Right atrium auricular region (tissue), 2 donors: ENCODE results near the gene C2CD3. TPM values are rescaled to one million over a fixed set of nuclear protein-coding genes. Genes with fewer than 3 reads are reported as not detected.

Source experiments
- DNase-seq: peaks from one replicate; pipeline ENCODE4 v3.0.0-alpha.2; 2019; ENCODE audit warnings: low spot score
- H3K27ac ChIP-seq, 2 donors: fragments of 200-600 bp; sonication (generic); 1 replicate in 1 of 2; 2 replicates in 1 of 2; pipeline ENCODE4 v1.5.1; 2016 to 2019
- H3K27me3 ChIP-seq, 2 donors: fragments of 200-600 bp; sonication (generic); one replicate each; pipeline versions ENCODE4 v1.5.1 to v1.6.0; 2017 to 2019
- H3K36me3 ChIP-seq: fragments of 200-600 bp; sonication (generic); one replicate; pipeline ENCODE4 v1.5.1; 2016
- H3K4me1 ChIP-seq, 2 donors: fragments of 200-600 bp; sonication (generic); one replicate each; pipeline versions ENCODE4 v1.5.1 to v1.6.0; 2017 to 2019
- H3K4me3 ChIP-seq, 2 donors: fragments of 200-600 bp; sonication (generic); 1 replicate in 1 of 2; 2 replicates in 1 of 2; pipeline ENCODE4 v1.5.1; 2017 to 2019; ENCODE audit warnings: mild to moderate bottlenecking in 1 of 2, moderate library complexity in 1 of 2
- H3K9me3 ChIP-seq, 2 donors: fragments of 200-600 bp; sonication (generic); one replicate each; pipeline ENCODE4 v1.5.1; 2019
- total RNA-seq, 2 donors: library from RNA; depleted of rRNA; stranded (reverse); fragments of >200 nt; gene quantifications; one replicate each; pipeline ENCODE4 v1.1.0, GENCODE V29; 2016
- TF ChIP-seq, protein P1 (sequence below), 2 donors: fragments of 200-600 bp; sonication (generic); IDR thresholded peaks; one replicate each; pipeline ENCODE4 v1.5.1; 2019; ENCODE audit warnings: antibody characterized with exemption in 2 of 2

The C2CD3 gene
- total RNA-seq, 2 donors from 2014 or later: 15.0 to 15.4 TPM

DNA sequence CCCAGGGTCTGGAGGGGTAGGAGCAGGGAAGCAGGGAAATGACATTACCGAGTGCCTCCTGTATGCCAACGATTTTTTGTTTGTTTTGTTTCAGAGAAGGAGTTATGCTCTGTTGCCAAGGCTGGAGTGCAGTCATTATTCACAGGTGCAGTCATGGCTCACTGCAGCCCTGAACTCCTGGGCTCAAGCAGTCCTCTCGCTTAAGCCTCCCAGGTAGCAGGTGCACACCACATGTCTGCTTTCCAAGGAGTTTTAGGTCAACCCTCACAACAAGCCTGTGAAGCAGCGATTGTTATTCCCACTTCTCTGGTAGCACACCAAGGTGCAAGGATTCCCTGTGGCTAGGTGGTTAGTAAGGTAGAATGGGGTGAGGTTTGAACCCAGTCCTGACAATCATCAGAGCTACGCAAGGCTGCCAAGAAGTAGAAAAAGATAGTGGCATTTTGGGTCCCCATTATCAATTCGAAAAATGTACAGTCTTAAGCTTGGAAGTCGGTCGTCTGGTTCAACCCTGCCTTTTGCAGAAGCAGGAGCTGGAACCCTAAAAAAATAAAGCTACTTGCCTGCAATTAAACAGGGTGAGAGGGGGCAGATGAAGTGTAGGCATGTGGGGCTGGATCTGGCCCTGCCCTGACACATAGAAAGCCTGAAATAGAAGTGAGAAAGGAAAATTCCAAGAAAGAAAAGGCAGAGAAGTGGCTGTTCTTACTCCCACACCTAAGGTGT is 171.1 kb downstream of the C2CD3 start:
- Histone ChIP-seq H3K27ac (no peak overlapping the region), H3K36me3 (peaks cover 20% of the 10 kb centered on the region), H3K27me3 (no peaks in the 10 kb centered on the region), H3K9me3 (no peaks in the 10 kb centered on the region), H3K4me3 (no peak overlapping the region), H3K4me1 (no peaks in the 10 kb centered on the region)
- TF ChIP-seq, protein P1, sequence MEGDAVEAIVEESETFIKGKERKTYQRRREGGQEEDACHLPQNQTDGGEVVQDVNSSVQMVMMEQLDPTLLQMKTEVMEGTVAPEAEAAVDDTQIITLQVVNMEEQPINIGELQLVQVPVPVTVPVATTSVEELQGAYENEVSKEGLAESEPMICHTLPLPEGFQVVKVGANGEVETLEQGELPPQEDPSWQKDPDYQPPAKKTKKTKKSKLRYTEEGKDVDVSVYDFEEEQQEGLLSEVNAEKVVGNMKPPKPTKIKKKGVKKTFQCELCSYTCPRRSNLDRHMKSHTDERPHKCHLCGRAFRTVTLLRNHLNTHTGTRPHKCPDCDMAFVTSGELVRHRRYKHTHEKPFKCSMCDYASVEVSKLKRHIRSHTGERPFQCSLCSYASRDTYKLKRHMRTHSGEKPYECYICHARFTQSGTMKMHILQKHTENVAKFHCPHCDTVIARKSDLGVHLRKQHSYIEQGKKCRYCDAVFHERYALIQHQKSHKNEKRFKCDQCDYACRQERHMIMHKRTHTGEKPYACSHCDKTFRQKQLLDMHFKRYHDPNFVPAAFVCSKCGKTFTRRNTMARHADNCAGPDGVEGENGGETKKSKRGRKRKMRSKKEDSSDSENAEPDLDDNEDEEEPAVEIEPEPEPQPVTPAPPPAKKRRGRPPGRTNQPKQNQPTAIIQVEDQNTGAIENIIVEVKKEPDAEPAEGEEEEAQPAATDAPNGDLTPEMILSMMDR (IDR thresholded peaks at IDR 0.05): no peak
- no peak for DNase-seq

DNA sequence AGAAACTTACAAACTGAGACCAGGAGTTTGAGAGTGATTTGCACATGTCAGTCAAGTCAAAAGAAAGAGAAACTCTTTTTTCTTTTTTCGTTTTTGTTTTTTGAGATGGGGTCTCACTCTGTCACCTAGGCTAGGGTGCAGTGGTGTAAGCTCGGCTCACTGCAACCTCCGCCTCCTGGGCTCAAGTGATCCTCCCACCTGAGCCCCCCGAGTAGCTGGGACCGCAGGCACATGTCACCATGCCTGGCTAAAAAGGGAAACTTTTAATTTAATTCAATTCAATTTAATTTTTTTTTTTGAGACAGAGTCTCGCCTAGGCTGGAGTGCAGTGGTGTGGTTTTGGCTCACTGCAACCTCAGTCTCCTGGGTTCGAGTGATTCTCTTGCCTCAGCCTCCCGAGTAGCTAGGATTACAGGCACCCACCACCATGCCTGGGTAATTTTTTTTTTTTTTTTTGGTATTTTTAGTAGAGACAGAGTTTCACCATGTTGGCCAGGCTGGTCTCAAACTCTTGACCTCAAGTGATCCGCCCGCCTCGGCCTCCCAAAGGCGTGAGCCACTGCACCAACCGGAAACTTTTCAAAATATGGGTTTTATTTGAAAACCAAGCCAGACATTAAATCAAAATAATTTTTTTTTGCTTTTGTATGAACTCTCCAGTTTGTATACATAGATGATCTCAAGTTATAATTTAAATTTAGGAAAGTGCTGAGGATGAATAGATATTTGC is 171.8 kb downstream of the C2CD3 start:
- Histone ChIP-seq H3K36me3 (peaks cover 15% of the 10 kb centered on the region), H3K9me3 (no peaks in the 10 kb centered on the region), H3K27me3 (no peaks in the 10 kb centered on the region), H3K4me1 (no peaks in the 10 kb centered on the region), H3K4me3 (no peak overlapping the region), H3K27ac (no peak overlapping the region)
- TF ChIP-seq, protein P1 (IDR thresholded peaks at IDR 0.05): no peak
- DNase-seq: no peak

DNA sequence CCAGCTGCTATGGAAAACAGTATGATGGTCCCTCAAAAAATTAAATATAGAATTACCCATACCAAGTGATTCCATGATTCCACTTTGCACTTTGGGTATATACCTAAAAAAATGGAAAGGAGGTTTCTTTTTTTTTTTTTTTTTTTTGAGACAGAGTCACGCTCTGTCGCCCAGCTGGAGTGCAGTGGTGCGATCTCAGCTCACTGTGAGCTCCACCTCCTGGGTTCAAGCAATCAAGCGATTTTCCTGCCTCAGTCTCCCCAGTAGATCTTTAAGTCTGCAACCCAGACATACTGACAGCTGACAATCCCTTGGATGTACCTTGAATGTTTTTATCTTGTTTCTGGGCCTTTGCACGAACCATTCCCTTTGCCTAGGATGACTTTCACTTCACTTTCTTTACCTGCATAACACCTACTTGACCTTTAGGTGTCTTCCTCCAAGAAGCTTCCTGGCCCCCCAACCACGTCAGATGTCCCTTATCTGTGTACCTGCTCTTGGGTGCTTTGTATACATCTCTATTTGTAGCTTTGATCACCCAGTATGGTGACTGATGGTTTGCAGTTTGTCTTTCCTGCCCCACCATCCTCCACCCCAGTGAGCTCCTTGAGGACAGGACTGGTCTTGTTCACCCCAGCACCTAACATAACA is 173.6 kb downstream of the C2CD3 start:
- TF ChIP-seq, protein P1 (IDR thresholded peaks at IDR 0.05): no peak
- no peak for DNase-seq
- no peaks in the 10 kb centered on the region for H3K4me1 ChIP-seq
- no peaks in the 10 kb centered on the region for H3K36me3 ChIP-seq
- no peaks in the 10 kb centered on the region for H3K27me3 ChIP-seq
- H3K4me3 ChIP-seq: no peak overlapping the region
- H3K27ac ChIP-seq: no peak overlapping the region
- H3K9me3 ChIP-seq: no peaks in the 10 kb centered on the region

- Histone ChIP-seq H3K4me1 (no peaks in the 10 kb centered on the region), H3K9me3 (no peaks in the 10 kb centered on the region), H3K27ac (no peak overlapping the region), H3K27me3 (no peaks in the 10 kb centered on the region), H3K36me3 (no peaks in the 10 kb centered on the region), H3K4me3 (no peak overlapping the region)
- DNase-seq: no peak
- TF ChIP-seq, protein P1 (IDR thresholded peaks at IDR 0.05): no peak
Observed at GRCh38 chr11:73996161-73996747, 174.5 kb downstream of the C2CD3 start.

DNA sequence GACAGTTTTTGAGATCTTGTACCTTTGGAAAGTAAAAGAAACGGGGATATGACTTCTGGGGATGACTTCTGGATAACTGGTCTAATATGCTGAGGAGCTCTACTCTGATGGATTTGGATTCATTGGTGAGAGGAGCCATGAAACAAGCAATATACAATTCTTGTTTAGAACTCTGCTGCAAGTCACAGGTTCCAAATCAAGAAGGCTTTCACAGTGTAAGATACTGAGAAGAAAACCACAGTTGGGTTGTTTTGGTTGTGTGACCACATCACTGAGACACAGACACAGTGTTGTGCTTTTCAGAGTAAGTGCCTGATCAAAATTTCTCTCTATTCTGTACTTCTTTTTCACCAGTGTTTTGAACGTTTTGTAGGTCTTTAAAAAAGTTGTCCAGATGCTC is 175.1 kb downstream of the C2CD3 start:
- DNase-seq: no peak
- TF ChIP-seq, protein P1 (IDR thresholded peaks at IDR 0.05): no peak
- Histone ChIP-seq H3K27ac (no peak overlapping the region), H3K4me1 (no peaks in the 10 kb centered on the region), H3K9me3 (no peaks in the 10 kb centered on the region), H3K36me3 (no peaks in the 10 kb centered on the region), H3K27me3 (no peaks in the 10 kb centered on the region), H3K4me3 (no peak overlapping the region)
